22Rv1 (cell line): ENCODE measurements around the gene TGFBR3.

ENCODE experiments used
- ZFX ChIP-seq: fragments of 450-650 bp; IDR thresholded peaks from 2 replicates; pipeline ENCODE4 v1.6.1; 2017; ENCODE audit warnings: antibody characterized with exemption, borderline replicate concordance
- TF ChIP-seq, protein P1 (sequence below): fragments of 450-650 bp; IDR thresholded peaks from 2 replicates; pipeline ENCODE4 v1.5.1; 2017; ENCODE audit warnings: mild to moderate bottlenecking

DNA sequence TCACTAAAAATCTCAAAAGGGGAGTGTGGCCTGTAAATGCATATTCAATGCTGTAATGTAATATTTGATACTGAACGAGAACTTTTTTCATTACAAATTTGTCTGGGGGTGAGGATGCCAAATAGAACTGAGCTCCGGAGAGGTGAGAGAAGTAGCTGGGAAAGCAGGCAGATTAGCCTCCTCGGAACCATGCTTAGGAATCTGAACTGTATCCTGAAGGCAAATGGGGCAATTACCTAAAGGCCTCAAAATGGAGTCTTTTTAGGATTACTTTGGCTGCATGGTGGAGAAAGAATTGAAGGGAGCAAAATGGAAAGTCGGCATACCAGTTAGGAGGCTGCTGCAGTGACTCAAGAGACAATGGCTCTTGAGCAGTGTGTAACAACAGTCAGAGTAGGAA is 206.5 kb downstream of the TGFBR3 start:
- TF ChIP-seq, protein P1, sequence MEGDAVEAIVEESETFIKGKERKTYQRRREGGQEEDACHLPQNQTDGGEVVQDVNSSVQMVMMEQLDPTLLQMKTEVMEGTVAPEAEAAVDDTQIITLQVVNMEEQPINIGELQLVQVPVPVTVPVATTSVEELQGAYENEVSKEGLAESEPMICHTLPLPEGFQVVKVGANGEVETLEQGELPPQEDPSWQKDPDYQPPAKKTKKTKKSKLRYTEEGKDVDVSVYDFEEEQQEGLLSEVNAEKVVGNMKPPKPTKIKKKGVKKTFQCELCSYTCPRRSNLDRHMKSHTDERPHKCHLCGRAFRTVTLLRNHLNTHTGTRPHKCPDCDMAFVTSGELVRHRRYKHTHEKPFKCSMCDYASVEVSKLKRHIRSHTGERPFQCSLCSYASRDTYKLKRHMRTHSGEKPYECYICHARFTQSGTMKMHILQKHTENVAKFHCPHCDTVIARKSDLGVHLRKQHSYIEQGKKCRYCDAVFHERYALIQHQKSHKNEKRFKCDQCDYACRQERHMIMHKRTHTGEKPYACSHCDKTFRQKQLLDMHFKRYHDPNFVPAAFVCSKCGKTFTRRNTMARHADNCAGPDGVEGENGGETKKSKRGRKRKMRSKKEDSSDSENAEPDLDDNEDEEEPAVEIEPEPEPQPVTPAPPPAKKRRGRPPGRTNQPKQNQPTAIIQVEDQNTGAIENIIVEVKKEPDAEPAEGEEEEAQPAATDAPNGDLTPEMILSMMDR = no peak
- no peak for TF ChIP-seq ZFX
